ENCODE results near the gene IRF4.

The IRF4 gene

DNA sequence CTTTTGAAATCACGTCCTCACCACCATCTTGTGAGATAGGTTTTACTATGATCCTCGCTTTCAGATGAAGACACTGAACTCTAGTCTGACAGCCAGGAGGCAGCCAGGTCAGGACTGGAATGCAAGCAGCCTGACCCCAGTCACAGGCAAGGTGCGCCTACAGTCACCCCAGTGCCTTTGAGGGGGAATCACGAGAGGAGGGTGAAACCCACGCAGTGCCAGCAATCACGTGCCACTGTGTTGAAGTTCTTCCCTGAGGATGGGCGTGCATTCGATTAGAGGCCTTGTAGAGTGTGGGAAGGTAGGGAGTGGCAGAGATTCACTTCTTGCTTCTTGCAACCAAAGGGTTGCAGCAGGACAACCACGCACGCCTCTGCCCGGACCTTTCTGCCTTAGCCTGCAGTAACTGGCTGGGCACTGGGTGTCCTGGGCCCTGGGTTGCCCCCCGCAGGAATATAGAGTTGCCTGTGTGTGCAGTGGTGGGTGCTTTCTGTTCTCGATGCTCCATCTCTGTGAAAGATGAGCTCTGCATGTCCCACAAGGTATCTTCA lies 33.7 kb upstream of the IRF4 start:
- TF ChIP-seq, protein P1, sequence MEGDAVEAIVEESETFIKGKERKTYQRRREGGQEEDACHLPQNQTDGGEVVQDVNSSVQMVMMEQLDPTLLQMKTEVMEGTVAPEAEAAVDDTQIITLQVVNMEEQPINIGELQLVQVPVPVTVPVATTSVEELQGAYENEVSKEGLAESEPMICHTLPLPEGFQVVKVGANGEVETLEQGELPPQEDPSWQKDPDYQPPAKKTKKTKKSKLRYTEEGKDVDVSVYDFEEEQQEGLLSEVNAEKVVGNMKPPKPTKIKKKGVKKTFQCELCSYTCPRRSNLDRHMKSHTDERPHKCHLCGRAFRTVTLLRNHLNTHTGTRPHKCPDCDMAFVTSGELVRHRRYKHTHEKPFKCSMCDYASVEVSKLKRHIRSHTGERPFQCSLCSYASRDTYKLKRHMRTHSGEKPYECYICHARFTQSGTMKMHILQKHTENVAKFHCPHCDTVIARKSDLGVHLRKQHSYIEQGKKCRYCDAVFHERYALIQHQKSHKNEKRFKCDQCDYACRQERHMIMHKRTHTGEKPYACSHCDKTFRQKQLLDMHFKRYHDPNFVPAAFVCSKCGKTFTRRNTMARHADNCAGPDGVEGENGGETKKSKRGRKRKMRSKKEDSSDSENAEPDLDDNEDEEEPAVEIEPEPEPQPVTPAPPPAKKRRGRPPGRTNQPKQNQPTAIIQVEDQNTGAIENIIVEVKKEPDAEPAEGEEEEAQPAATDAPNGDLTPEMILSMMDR (IDR thresholded peaks at IDR 0.05; ENCODE audit: extremely low read depth, insufficient read depth, missing control alignments): no peak
- in situ Hi-C loops (cut with MboI; ENCODE audit: low pct_unique_long_range_greater_than_20kb, low sequenced_read_pairs, unreplicated experiment): no loop called here
- DNase-seq (ENCODE audit: low spot score): peak; percentile 72

DNA sequence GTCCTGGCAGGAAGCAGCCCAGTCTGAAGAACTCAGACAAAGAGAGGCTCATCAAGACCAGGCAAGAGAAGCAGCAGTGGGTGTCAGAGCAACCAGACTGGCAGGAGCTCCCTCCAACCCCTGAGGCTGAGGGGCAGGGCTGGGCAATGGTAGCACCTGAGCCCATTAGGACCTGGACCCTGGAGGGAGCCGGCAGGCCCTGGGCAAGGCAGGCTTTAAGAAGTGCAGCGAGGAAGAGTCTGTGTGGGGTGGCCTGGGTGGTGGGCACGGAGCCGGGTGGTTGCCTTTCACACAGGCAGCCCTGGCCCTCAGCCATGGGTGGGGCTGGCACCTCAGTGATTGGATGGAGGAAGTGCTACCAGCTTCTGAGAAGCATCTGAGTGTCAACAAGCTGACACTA lies 33.1 kb upstream of the IRF4 start:
- TF ChIP-seq, protein P1 (IDR thresholded peaks at IDR 0.05; ENCODE audit: extremely low read depth, insufficient read depth, missing control alignments): no peak
- no peak for DNase-seq (ENCODE audit: low spot score)
- in situ Hi-C loops (cut with MboI; ENCODE audit: low pct_unique_long_range_greater_than_20kb, low sequenced_read_pairs, unreplicated experiment): no loop called here

DNA sequence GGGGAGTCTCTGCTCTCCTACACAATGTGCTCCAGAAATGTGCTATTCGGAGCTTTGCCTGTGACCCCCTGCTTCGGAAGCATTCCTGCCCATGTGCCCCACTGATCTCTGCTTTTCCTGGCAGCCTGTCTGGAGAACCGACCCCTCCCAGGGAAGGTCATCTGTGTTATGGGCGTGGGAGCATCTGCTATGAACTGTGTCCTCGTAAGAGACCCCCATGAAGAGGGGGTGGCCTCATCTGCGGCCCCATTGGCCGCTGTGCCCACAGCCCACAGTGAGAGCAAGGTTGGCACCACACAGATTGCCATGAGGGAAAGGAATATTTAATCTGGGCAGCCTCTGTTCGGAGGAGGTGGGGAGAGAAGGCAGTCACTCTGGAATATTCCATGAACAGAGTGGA lies 32.7 kb upstream of the IRF4 start:
- in situ Hi-C loops (cut with MboI; ENCODE audit: low pct_unique_long_range_greater_than_20kb, low sequenced_read_pairs, unreplicated experiment): no loop called here
- TF ChIP-seq, protein P1 (IDR thresholded peaks at IDR 0.05; ENCODE audit: extremely low read depth, insufficient read depth, missing control alignments): no peak
- no peak for DNase-seq (ENCODE audit: low spot score)

DNA sequence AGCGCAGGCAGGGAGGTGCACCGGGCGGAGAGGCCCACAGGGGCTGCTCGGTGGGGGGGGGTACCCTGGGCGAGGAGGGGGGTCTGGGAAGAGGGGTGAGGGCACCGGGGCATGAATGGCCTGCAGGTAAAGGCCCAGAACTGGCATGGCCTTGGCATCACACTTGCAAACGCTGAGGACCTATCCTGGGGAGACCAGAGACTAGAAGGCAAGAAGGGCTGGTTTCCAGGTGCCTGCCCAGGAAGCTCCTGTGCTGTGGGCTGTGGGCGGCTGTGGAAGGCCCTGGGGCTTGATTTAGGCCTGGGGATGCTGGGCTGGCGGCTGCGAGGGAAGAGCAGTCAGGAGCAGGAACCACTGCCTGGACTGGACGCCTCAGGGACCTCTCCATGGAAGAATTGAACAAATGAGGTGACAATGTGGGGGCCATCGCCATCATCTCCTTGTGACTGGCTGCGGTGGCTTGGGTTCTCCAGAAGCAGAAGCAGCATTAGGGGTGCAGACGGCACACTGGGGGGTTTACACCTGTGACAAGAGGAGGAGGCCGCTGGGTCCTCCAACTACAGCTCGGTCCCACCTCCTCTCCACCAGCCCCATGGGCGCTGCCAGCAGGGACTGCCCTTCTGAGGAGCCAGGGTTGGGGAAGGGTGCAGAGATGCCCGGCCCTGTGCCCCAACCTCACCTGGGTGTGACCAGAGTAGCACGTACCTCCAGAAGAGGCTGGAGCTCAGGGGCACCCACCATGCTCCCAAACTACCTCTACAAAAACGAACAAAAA lies 32.1 kb upstream of the IRF4 start:
- in situ Hi-C loops (cut with MboI; ENCODE audit: low pct_unique_long_range_greater_than_20kb, low sequenced_read_pairs, unreplicated experiment): no loop called here
- TF ChIP-seq, protein P1 (IDR thresholded peaks at IDR 0.05; ENCODE audit: extremely low read depth, insufficient read depth, missing control alignments): no peak
- DNase-seq (ENCODE audit: low spot score): no peak

DNA sequence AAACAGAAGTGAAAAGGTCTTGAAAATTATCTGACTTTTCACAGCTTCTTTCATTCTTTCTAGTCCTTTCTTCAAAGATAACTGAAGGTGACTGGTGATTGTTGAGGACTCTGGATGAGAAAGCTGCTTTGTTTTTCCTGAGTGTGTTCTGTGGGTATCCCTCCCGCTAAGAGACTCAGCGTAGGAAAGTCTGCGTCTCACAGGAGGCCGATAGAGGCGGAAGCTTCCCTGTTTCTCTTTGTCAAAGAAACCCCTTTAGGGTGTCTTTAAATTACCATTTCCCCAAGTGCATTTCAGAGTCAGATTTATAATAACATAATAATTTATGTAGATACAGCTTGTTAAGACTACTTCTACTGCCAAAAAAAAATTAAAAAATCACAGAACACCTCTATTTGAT lies 31.2 kb upstream of the IRF4 start:
- DNase-seq (ENCODE audit: low spot score): no peak
- TF ChIP-seq, protein P1 (IDR thresholded peaks at IDR 0.05; ENCODE audit: extremely low read depth, insufficient read depth, missing control alignments): no peak
- in situ Hi-C loops (cut with MboI; ENCODE audit: low pct_unique_long_range_greater_than_20kb, low sequenced_read_pairs, unreplicated experiment): no loop called here

DNA sequence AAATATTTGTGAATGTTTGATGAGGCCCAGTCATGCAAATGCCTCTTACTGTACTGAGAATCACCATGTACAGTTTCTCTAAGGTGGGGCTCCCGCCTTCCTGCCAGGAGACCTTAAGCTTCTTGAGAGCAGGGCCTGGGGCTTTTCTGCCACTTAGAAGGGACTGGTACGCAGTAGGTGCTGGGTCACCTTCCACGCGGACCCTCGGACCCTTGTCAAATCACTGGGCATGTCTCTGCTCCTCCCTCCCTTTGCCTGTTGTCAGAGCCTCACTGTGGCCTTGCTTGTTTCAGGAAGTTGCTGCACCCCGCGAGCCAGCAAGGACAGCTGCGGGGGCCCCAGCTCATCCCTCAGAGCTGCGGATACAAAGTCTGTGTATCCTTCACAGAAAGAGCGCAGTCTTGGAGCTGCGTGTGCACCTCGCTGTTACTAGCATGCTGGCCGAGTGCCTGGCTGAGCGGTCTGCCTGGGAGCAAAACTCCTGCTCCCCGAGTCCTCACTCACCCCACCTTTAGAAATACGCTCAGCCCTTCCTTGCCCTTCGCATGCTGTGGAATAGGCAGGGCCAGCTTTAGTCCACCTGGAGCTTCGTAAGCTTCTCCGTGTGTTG lies 30.7 kb upstream of the IRF4 start:
- DNase-seq (ENCODE audit: low spot score): no peak
- TF ChIP-seq, protein P1 (IDR thresholded peaks at IDR 0.05; ENCODE audit: extremely low read depth, insufficient read depth, missing control alignments): no peak
- in situ Hi-C loops (cut with MboI; ENCODE audit: low pct_unique_long_range_greater_than_20kb, low sequenced_read_pairs, unreplicated experiment): no loop called here

Measured in GM13977 (cell line).